ENCODE results near the gene COMTD1. TPM values are rescaled to one million over a fixed set of nuclear protein-coding genes. Genes with fewer than 3 reads are reported as not detected.

COMTD1 gene
- total and polyA plus RNA-seq, 2 donors (not counting 1 experiment from before 2014, with no cell fraction given), result 14.5 to 23.8 TPM

GRCh38 chr10:75234683-75235374, 928 bp downstream of the COMTD1 start:
- peaks cover 21% of the 10 kb centered on the region for H3K4me1 Mint-ChIP-seq
- ChIA-PET CTCF (interaction anchor here (0.9 to 9.4 kb wide), 17 partner anchors 10 to 1355 kb away, joined by 3 to 138 read pairs (median 4); partner anchors contain the start of gene VDAC2), POLR2A (interaction anchor here (0.7 to 3.3 kb wide), 5 partner anchors 24 to 746 kb away, joined by 3 to 27 read pairs (median 5); partner anchors contain the start of genes SAMD8 and VDAC2)
- intact Hi-C loops (cut with micrococcal nuclease), result loop anchor here (1.0 to 10.0 kb wide), 6 partner anchors 25 to 1738 kb away; partner anchors contain the start of genes CAMK2G, PPP3CB and VDAC2
- Histone ChIP-seq H3K36me3 (replicated peaks in 1 of 2; ENCODE audit: control extremely low read depth in 1 of 2, control insufficient read depth in 1 of 2, extremely low read depth in 1 of 2, insufficient read depth in 2 of 2, low read length in 1 of 2) (peaks cover 0 to 23% of the 10 kb centered on the region in 2 experiments), H3K4me1 (ENCODE audit: control insufficient read depth in 2 of 2, insufficient read depth in 2 of 2, low read length in 2 of 2) (peaks cover 4 to 20% of the 10 kb centered on the region in 2 donors), H3K79me2 (ENCODE audit: control insufficient read depth, insufficient read depth, low read length) (no peaks in the 10 kb centered on the region), H3K4me2 (replicated peaks; ENCODE audit: low read depth, low read length, poor library complexity, severe bottlenecking) (peak overlapping the region; percentile 100), H3K27ac (ENCODE audit: low read length in 2 of 2) (peak overlapping the region; percentile 2 to 57), H4K20me1 (ENCODE audit: control insufficient read depth, insufficient read depth, low read length, poor library complexity, severe bottlenecking) (no peaks in the 10 kb centered on the region), H2AFZ (ENCODE audit: insufficient read depth, low read depth, low read length, poor library complexity, severe bottlenecking) (peak overlapping the region; percentile 89), H3K4me3 (ENCODE audit: control extremely low read depth in 1 of 5, extremely low read depth in 1 of 5, insufficient read depth in 1 of 5, low read depth in 2 of 5, low read length in 4 of 5) (peak overlapping the region; percentile 17 to 80 (median 71)), H3K27me3 (replicated peaks in 1 of 4; ENCODE audit: control extremely low read depth in 1 of 4, control insufficient read depth in 3 of 4, insufficient read depth in 4 of 4, low read length in 3 of 4) (no peaks in the 10 kb centered on the region), H3K9me3 (ENCODE audit: control extremely low read depth in 1 of 3, control insufficient read depth in 2 of 3, insufficient read depth in 1 of 3, low read length in 2 of 3) (no peaks in the 10 kb centered on the region), H3K9ac (ENCODE audit: low read length) (peak overlapping the region; percentile 67)
- H3K4me3 Mint-ChIP-seq, result peak overlapping the region; percentile 85
- no peaks in the 10 kb centered on the region for H3K9me3 Mint-ChIP-seq (ENCODE audit: insufficient read depth)
- TF ChIP-seq EZH2 (IDR thresholded peaks at IDR 0.05; ENCODE audit: borderline replicate concordance, insufficient read depth, low read depth, low read length, poor library complexity, severe bottlenecking), result no peak
- no peak for TF ChIP-seq CTCF (IDR thresholded peaks at IDR 0.05)
- no peaks in the 10 kb centered on the region for H3K27me3 Mint-ChIP-seq
- peak overlapping the region; percentile 82 for H3K27ac Mint-ChIP-seq
- DNase-seq, result no peak
- WGBS (ENCODE audit: insufficient coverage), result under 1% methylated on average over 62 of the region's 62 CpGs
- ATAC-seq (ENCODE audit: low read depth), result no peak

Measured in B cell (primary cell).